Prostate gland (tissue), 2 donors: ENCODE data around the gene TIGD3.

Experiments used
- CTCF ChIP-seq, 4 experiments: fragments of 200-600 bp in 2 of 4; fragments of 450-650 bp in 2 of 4; sonication (generic) in 2 of 4; IDR thresholded peaks; 1 replicate in 3 of 4; 2 replicates in 1 of 4; pipeline ENCODE4 v1.5.1; 2016 to 2019; ENCODE audit warnings: antibody characterized with exemption in 4 of 4, mild to moderate bottlenecking in 2 of 4, moderate library complexity in 2 of 4
- POLR2A ChIP-seq: fragments of 450-650 bp; IDR thresholded peaks from one replicate; pipeline ENCODE4 v1.6.1; 2016; ENCODE audit warnings: antibody characterized with exemption, mild to moderate bottlenecking

DNA sequence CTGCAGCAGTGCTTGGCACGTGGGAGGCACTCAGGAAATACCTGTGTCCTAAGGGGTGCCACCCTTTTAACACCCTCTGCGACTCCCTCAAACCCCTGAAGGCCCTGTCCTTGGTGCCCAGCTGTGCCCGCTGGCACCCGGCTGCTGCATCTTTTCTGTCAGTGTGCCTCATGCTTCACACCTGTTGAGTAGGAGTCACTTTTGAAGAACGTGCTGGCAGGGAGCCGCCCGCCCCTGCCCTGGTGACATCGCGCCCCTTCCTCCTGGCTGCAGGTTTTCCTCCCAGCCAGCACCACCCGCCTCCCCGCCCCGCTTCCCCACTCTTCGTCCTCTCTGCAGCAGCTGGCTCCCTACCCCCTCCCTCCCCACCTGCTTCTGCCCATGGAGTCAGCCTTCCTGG, 49.7 kb downstream of the TIGD3 start:
- no peak for TF ChIP-seq CTCF (IDR thresholded peaks at IDR 0.05)
- no peak for TF ChIP-seq POLR2A
